ENCODE data around the gene MAB21L4.

DNA sequence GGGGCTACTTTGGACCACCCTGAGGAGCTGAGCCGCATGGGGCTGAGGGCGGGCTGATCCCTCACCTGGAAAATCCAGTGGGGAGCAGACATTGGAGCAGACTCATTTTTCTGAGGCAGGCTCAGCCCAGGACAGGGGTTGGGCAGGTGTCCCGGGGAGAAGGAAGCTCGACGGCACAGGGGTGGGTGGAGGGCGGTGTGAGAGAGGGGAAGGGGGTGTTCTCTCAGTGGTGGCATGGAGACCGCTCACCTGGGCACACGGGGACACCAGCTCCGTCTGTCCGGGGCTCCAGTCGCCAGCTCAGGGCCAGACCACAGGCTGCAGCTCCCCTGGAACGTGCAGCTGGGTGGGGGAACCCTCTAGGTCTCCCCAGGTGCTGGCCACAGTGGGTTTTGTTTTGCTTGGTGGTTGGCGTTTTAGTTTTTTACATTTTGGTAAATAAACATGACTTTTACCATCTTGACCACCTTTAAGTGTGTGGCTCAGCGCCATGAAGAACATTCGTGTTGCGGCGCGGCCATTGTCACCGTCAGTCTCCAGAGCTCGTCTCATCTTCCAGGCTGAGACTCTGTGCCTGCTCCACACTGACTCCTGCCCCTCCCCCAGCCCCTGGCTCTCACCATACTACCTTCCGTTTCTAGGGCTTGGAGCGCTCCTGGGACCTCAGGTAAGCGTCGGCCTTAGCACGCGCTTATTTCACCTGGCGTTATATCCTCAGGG, 4.3 kb upstream of the MAB21L4 start:
- TF ChIP-seq, protein P1, sequence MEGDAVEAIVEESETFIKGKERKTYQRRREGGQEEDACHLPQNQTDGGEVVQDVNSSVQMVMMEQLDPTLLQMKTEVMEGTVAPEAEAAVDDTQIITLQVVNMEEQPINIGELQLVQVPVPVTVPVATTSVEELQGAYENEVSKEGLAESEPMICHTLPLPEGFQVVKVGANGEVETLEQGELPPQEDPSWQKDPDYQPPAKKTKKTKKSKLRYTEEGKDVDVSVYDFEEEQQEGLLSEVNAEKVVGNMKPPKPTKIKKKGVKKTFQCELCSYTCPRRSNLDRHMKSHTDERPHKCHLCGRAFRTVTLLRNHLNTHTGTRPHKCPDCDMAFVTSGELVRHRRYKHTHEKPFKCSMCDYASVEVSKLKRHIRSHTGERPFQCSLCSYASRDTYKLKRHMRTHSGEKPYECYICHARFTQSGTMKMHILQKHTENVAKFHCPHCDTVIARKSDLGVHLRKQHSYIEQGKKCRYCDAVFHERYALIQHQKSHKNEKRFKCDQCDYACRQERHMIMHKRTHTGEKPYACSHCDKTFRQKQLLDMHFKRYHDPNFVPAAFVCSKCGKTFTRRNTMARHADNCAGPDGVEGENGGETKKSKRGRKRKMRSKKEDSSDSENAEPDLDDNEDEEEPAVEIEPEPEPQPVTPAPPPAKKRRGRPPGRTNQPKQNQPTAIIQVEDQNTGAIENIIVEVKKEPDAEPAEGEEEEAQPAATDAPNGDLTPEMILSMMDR (IDR thresholded peaks at IDR 0.05) = no peak
- TF ChIP-seq SIN3A (IDR thresholded peaks at IDR 0.05; ENCODE audit: borderline replicate concordance, low read depth, low read length) (no peak), GATA2 (CRISPR knock-in tag; IDR thresholded peaks at IDR 0.05) (no peak), EP300 (IDR thresholded peaks at IDR 0.05; ENCODE audit: borderline replicate concordance in 1 of 2, low read depth in 1 of 2, low read length in 1 of 2) (no peak)
- TF ChIP-seq, protein P2, sequence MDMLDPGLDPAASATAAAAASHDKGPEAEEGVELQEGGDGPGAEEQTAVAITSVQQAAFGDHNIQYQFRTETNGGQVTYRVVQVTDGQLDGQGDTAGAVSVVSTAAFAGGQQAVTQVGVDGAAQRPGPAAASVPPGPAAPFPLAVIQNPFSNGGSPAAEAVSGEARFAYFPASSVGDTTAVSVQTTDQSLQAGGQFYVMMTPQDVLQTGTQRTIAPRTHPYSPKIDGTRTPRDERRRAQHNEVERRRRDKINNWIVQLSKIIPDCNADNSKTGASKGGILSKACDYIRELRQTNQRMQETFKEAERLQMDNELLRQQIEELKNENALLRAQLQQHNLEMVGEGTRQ (IDR thresholded peaks at IDR 0.05; ENCODE audit: borderline replicate concordance, low read depth, low read length) = no peak
